ENCODE measurements around the gene ZNF524. TPM values are rescaled to one million over a fixed set of nuclear protein-coding genes. Genes with fewer than 3 reads are reported as not detected.

ZNF524 gene
- total RNA-seq, 1 experiment from 2014 or later = 5.5 TPM

- TF ChIP-seq ESRRA (CRISPR knock-in tag; IDR thresholded peaks at IDR 0.05; ENCODE audit: borderline replicate concordance) = no peak
- TF ChIP-seq, protein P1, sequence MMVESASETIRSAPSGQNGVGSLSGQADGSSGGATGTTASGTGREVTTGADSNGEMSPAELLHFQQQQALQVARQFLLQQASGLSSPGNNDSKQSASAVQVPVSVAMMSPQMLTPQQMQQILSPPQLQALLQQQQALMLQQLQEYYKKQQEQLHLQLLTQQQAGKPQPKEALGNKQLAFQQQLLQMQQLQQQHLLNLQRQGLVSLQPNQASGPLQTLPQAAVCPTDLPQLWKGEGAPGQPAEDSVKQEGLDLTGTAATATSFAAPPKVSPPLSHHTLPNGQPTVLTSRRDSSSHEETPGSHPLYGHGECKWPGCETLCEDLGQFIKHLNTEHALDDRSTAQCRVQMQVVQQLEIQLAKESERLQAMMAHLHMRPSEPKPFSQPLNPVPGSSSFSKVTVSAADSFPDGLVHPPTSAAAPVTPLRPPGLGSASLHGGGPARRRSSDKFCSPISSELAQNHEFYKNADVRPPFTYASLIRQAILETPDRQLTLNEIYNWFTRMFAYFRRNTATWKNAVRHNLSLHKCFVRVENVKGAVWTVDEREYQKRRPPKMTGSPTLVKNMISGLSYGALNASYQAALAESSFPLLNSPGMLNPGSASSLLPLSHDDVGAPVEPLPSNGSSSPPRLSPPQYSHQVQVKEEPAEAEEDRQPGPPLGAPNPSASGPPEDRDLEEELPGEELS (CRISPR knock-in tag; IDR thresholded peaks at IDR 0.05) = peak; percentile 43; the same call in 1 of the 2 replicates
- TF ChIP-seq, protein P2, sequence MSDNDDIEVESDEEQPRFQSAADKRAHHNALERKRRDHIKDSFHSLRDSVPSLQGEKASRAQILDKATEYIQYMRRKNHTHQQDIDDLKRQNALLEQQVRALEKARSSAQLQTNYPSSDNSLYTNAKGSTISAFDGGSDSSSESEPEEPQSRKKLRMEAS (CRISPR knock-in tag; IDR thresholded peaks at IDR 0.05) = peak; percentile 40
- TF ChIP-seq, protein P3, sequence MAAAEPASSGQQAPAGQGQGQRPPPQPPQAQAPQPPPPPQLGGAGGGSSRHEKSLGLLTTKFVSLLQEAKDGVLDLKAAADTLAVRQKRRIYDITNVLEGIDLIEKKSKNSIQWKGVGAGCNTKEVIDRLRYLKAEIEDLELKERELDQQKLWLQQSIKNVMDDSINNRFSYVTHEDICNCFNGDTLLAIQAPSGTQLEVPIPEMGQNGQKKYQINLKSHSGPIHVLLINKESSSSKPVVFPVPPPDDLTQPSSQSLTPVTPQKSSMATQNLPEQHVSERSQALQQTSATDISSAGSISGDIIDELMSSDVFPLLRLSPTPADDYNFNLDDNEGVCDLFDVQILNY (CRISPR knock-in tag; IDR thresholded peaks at IDR 0.05) = peak; percentile 92
These were observed at the start of gene ZNF524 (continued) for GRCh38 chr19:55599842-55600661.

DNA sequence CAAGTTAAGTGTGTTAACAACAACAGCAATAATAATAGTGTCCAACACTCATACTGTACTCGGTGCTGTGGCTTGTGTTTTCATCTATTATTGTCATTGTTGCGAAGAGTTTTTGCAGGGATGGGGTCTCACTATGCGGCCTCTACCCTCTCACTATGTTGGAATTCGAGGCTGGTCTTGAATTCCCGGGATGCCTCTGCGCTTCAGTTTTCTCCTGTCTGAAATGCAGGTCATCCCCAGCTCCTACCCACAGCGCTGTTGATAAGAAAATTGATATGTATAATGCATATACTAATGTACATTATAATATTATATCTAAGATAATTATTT, 49.8 kb upstream of the ZNF524 start:
- DNase-seq (ENCODE audit: low spot score) = no peak
- TF ChIP-seq ZNF121 (CRISPR knock-in tag; IDR thresholded peaks at IDR 0.05) (peak; percentile 70; the same call in 1 of the 2 replicates), ZNF281 (CRISPR knock-in tag; IDR thresholded peaks at IDR 0.05) (0 out of 2 replicates have a peak, but pooled peaks have one; percentile 9), OVOL2 (CRISPR knock-in tag; IDR thresholded peaks at IDR 0.05; ENCODE audit: borderline replicate concordance) (no peak), JUN (CRISPR knock-in tag; IDR thresholded peaks at IDR 0.05) (no peak)
- H3K27me3 Mint-ChIP-seq (ENCODE audit: low read depth) = peaks cover 9% of the 10 kb centered on the region
- peak; percentile 15 for ATAC-seq
- POLR2A ChIA-PET = interaction anchor here (1.0 to 1.3 kb wide), 8 partner anchors 11 to 150 kb away, joined by 3 to 9 read pairs (median 4); partner anchors contain the start of genes FIZ1, ZNF579 and ZNF865
- H3K36me3 Mint-ChIP-seq = no peaks in the 10 kb centered on the region
- H3K4me3 Mint-ChIP-seq = peak overlapping the region; percentile 76
- H3K9me3 Mint-ChIP-seq = no peaks in the 10 kb centered on the region
- H3K4me1 Mint-ChIP-seq = peaks cover 53% of the 10 kb centered on the region
- CTCF ChIA-PET = interaction anchor here (0.6 to 1.6 kb wide), 11 partner anchors 13 to 900 kb away, joined by 3 to 7 read pairs (median 4); partner anchors contain the start of genes KMT5C, ZNF784 and ZNF865
- H3K27ac Mint-ChIP-seq = peak overlapping the region; percentile 90

- Mint-ChIP-seq H3K4me1 (peaks cover 41% of the 10 kb centered on the region), H3K36me3 (no peaks in the 10 kb centered on the region), H3K27ac (no peak overlapping the region), H3K9me3 (no peaks in the 10 kb centered on the region), H3K27me3 (ENCODE audit: low read depth) (peaks cover 9% of the 10 kb centered on the region), H3K4me3 (no peak overlapping the region; the same call in 1 of the 2 replicates)
- ATAC-seq = no peak
- DNase-seq (ENCODE audit: low spot score) = no peak
- POLR2A ChIA-PET = no interaction called here
- CTCF ChIA-PET = interaction anchor here (0.8 to 2.1 kb wide), 6 partner anchors 17 to 102 kb away, joined by 3 to 10 read pairs (median 6); partner anchors contain the start of gene ZNF865
- TF ChIP-seq, protein P4, sequence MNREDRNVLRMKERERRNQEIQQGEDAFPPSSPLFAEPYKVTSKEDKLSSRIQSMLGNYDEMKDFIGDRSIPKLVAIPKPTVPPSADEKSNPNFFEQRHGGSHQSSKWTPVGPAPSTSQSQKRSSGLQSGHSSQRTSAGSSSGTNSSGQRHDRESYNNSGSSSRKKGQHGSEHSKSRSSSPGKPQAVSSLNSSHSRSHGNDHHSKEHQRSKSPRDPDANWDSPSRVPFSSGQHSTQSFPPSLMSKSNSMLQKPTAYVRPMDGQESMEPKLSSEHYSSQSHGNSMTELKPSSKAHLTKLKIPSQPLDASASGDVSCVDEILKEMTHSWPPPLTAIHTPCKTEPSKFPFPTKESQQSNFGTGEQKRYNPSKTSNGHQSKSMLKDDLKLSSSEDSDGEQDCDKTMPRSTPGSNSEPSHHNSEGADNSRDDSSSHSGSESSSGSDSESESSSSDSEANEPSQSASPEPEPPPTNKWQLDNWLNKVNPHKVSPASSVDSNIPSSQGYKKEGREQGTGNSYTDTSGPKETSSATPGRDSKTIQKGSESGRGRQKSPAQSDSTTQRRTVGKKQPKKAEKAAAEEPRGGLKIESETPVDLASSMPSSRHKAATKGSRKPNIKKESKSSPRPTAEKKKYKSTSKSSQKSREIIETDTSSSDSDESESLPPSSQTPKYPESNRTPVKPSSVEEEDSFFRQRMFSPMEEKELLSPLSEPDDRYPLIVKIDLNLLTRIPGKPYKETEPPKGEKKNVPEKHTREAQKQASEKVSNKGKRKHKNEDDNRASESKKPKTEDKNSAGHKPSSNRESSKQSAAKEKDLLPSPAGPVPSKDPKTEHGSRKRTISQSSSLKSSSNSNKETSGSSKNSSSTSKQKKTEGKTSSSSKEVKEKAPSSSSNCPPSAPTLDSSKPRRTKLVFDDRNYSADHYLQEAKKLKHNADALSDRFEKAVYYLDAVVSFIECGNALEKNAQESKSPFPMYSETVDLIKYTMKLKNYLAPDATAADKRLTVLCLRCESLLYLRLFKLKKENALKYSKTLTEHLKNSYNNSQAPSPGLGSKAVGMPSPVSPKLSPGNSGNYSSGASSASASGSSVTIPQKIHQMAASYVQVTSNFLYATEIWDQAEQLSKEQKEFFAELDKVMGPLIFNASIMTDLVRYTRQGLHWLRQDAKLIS (CRISPR knock-in tag; IDR thresholded peaks at IDR 0.05; ENCODE audit: borderline replicate concordance) = no peak
- no peak for TF ChIP-seq NFYB (CRISPR knock-in tag; conservative IDR thresholded peaks at IDR 0.05; ENCODE audit: low read depth)
- no peak for TF ChIP-seq ZNF121 (CRISPR knock-in tag; IDR thresholded peaks at IDR 0.05)
- TF ChIP-seq GRHL2 (CRISPR knock-in tag; IDR thresholded peaks at IDR 0.05; ENCODE audit: insufficient replicate concordance, severe bottlenecking) = no peak
- TF ChIP-seq FOXP1 (CRISPR knock-in tag; IDR thresholded peaks at IDR 0.05; ENCODE audit: borderline replicate concordance) = no peak
- no peak for TF ChIP-seq TCF7 (CRISPR knock-in tag; IDR thresholded peaks at IDR 0.05; ENCODE audit: low read depth)
- TF ChIP-seq NR3C1 (CRISPR knock-in tag; conservative IDR thresholded peaks at IDR 0.05; ENCODE audit: low read depth) = no peak
- TF ChIP-seq SP1 (CRISPR knock-in tag; conservative IDR thresholded peaks at IDR 0.05) = no peak
- no peak for TF ChIP-seq NFE2L1 (CRISPR knock-in tag; IDR thresholded peaks at IDR 0.05)
- TF ChIP-seq, protein P5, sequence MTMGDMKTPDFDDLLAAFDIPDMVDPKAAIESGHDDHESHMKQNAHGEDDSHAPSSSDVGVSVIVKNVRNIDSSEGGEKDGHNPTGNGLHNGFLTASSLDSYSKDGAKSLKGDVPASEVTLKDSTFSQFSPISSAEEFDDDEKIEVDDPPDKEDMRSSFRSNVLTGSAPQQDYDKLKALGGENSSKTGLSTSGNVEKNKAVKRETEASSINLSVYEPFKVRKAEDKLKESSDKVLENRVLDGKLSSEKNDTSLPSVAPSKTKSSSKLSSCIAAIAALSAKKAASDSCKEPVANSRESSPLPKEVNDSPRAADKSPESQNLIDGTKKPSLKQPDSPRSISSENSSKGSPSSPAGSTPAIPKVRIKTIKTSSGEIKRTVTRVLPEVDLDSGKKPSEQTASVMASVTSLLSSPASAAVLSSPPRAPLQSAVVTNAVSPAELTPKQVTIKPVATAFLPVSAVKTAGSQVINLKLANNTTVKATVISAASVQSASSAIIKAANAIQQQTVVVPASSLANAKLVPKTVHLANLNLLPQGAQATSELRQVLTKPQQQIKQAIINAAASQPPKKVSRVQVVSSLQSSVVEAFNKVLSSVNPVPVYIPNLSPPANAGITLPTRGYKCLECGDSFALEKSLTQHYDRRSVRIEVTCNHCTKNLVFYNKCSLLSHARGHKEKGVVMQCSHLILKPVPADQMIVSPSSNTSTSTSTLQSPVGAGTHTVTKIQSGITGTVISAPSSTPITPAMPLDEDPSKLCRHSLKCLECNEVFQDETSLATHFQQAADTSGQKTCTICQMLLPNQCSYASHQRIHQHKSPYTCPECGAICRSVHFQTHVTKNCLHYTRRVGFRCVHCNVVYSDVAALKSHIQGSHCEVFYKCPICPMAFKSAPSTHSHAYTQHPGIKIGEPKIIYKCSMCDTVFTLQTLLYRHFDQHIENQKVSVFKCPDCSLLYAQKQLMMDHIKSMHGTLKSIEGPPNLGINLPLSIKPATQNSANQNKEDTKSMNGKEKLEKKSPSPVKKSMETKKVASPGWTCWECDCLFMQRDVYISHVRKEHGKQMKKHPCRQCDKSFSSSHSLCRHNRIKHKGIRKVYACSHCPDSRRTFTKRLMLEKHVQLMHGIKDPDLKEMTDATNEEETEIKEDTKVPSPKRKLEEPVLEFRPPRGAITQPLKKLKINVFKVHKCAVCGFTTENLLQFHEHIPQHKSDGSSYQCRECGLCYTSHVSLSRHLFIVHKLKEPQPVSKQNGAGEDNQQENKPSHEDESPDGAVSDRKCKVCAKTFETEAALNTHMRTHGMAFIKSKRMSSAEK (CRISPR knock-in tag; IDR thresholded peaks at IDR 0.05; ENCODE audit: borderline replicate concordance) = no peak
These were observed 47.9 kb upstream of the ZNF524 start for GRCh38 chr19:55552206-55552605.

All from WTC11 (cell line).